ENCODE results near the gene LRMDA. TPM values are rescaled to one million over a fixed set of nuclear protein-coding genes. Genes with fewer than 3 reads are reported as not detected.

LRMDA gene
- polyA plus RNA-seq, 1 donor (not counting 4 experiments of a cell fraction or from before 2014, with no cell fraction given) = not detected

- H3K9me1 ChIP-seq (ENCODE audit: control insufficient read depth, extremely low read depth, insufficient read depth, low read length) = no peaks in the 10 kb centered on the region
- no peak for DNase-seq (ENCODE audit: low read depth, low spot score)
- FAIRE-seq = no peak
- no peaks in the 10 kb centered on the region for H3K36me3 ChIP-seq (ENCODE audit: control insufficient read depth in 2 of 2, extremely low read depth in 1 of 2, insufficient read depth in 2 of 2, low read length in 2 of 2)
- H3K27ac ChIP-seq (ENCODE audit: control insufficient read depth, insufficient read depth, low read length) = no peak overlapping the region
- TF ChIP-seq, protein P1, sequence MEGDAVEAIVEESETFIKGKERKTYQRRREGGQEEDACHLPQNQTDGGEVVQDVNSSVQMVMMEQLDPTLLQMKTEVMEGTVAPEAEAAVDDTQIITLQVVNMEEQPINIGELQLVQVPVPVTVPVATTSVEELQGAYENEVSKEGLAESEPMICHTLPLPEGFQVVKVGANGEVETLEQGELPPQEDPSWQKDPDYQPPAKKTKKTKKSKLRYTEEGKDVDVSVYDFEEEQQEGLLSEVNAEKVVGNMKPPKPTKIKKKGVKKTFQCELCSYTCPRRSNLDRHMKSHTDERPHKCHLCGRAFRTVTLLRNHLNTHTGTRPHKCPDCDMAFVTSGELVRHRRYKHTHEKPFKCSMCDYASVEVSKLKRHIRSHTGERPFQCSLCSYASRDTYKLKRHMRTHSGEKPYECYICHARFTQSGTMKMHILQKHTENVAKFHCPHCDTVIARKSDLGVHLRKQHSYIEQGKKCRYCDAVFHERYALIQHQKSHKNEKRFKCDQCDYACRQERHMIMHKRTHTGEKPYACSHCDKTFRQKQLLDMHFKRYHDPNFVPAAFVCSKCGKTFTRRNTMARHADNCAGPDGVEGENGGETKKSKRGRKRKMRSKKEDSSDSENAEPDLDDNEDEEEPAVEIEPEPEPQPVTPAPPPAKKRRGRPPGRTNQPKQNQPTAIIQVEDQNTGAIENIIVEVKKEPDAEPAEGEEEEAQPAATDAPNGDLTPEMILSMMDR (optimal IDR thresholded peaks at IDR 0.05 in 1 of 3, IDR thresholded peaks at IDR 0.05 in 1 of 3, conservative IDR thresholded peaks at IDR 0.05 in 1 of 3; ENCODE audit: extremely low read depth in 1 of 3, insufficient read depth in 2 of 3, low read length in 3 of 3) = no peak
- TF ChIP-seq EZH2 (IDR thresholded peaks at IDR 0.05; ENCODE audit: low read length) = no peak
- H3K9ac ChIP-seq (ENCODE audit: control insufficient read depth, extremely low read depth, insufficient read depth, low read length) = no peak overlapping the region
- no peak overlapping the region for H2AFZ ChIP-seq (ENCODE audit: control insufficient read depth, low read length)
- H3K79me2 ChIP-seq (ENCODE audit: control insufficient read depth, insufficient read depth, low read length) = no peaks in the 10 kb centered on the region
- no peaks in the 10 kb centered on the region for H4K20me1 ChIP-seq (ENCODE audit: control insufficient read depth, extremely low read depth, insufficient read depth, low read length)
- H3K9me3 ChIP-seq (ENCODE audit: control insufficient read depth, low read depth, low read length) = no peaks in the 10 kb centered on the region
- dilution Hi-C loops (cut with MboI; ENCODE audit: extremely low pct_ligation_motif_present, low sequenced_read_pairs) = no loop called here
- H3K27me3 ChIP-seq (ENCODE audit: control insufficient read depth, extremely low read depth, insufficient read depth, low read length) = no peaks in the 10 kb centered on the region
- no peaks in the 10 kb centered on the region for H3K4me1 ChIP-seq (ENCODE audit: control insufficient read depth, extremely low read depth, insufficient read depth, low read length)
- H3K4me2 ChIP-seq (ENCODE audit: control insufficient read depth, extremely low read depth, insufficient read depth, low read depth, low read length) = no peak overlapping the region
- H3K4me3 ChIP-seq (ENCODE audit: control insufficient read depth in 2 of 3, extremely low read depth in 1 of 3, insufficient read depth in 2 of 3, low read depth in 1 of 3, low read length in 3 of 3) = no peak overlapping the region
These were observed 568.2 kb downstream of the LRMDA start for GRCh38 chr10:75999515-76000209.

GRCh38 chr10:76000550-76000949 lies 569.1 kb downstream of the LRMDA start:
- no peak for FAIRE-seq
- Histone ChIP-seq H3K27ac (ENCODE audit: control insufficient read depth, insufficient read depth, low read length) (no peak overlapping the region), H3K36me3 (ENCODE audit: control insufficient read depth in 2 of 2, extremely low read depth in 1 of 2, insufficient read depth in 2 of 2, low read length in 2 of 2) (no peaks in the 10 kb centered on the region), H4K20me1 (ENCODE audit: control insufficient read depth, extremely low read depth, insufficient read depth, low read length) (no peaks in the 10 kb centered on the region), H3K4me1 (ENCODE audit: control insufficient read depth, extremely low read depth, insufficient read depth, low read length) (no peaks in the 10 kb centered on the region), H3K27me3 (ENCODE audit: control insufficient read depth, extremely low read depth, insufficient read depth, low read length) (no peaks in the 10 kb centered on the region), H3K4me2 (ENCODE audit: control insufficient read depth, extremely low read depth, insufficient read depth, low read depth, low read length) (no peak overlapping the region), H3K9me1 (ENCODE audit: control insufficient read depth, extremely low read depth, insufficient read depth, low read length) (no peaks in the 10 kb centered on the region), H3K9ac (ENCODE audit: control insufficient read depth, extremely low read depth, insufficient read depth, low read length) (no peak overlapping the region), H2AFZ (ENCODE audit: control insufficient read depth, low read length) (no peak overlapping the region), H3K9me3 (ENCODE audit: control insufficient read depth, low read depth, low read length) (no peaks in the 10 kb centered on the region), H3K4me3 (ENCODE audit: control insufficient read depth in 2 of 3, extremely low read depth in 1 of 3, insufficient read depth in 2 of 3, low read depth in 1 of 3, low read length in 3 of 3) (no peak overlapping the region), H3K79me2 (ENCODE audit: control insufficient read depth, insufficient read depth, low read length) (no peaks in the 10 kb centered on the region)
- TF ChIP-seq, protein P1 (optimal IDR thresholded peaks at IDR 0.05 in 1 of 3, IDR thresholded peaks at IDR 0.05 in 1 of 3, conservative IDR thresholded peaks at IDR 0.05 in 1 of 3; ENCODE audit: extremely low read depth in 1 of 3, insufficient read depth in 2 of 3, low read length in 3 of 3) = no peak
- TF ChIP-seq EZH2 (IDR thresholded peaks at IDR 0.05; ENCODE audit: low read length) = no peak
- dilution Hi-C loops (cut with MboI; ENCODE audit: extremely low pct_ligation_motif_present, low sequenced_read_pairs) = no loop called here
- DNase-seq (ENCODE audit: low read depth, low spot score) = no peak

All from keratinocyte (primary cell).